Measurements from ENCODE around the gene SSR3.

The SSR3 gene

DNA sequence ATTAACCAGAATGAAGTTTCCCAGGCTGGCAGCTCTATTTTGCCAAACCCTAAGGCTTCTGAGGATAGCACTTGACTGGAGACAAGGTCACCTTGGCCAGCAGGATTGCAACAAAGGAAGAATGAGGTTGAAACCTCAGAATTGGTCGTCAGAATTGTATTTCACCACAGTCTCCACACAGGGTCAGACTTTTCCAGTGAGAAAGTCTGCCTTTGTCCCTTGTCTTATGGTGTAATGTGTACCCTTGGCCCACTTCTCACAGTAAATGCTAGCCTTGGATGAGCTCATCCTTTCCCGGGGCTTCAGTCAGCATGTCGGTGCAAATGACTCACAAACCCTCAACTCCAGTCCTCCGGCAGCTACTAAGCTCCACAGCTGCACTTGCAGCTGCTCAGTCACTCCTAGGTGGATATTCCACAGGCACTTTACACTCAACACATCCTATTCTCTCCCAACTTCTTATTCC is 19.7 kb downstream of the SSR3 start:
- DNase-seq: no peak

GRCh38 chr3:156533205-156533604 is 21.7 kb downstream of the SSR3 start:
- no peak for DNase-seq

- no peak for DNase-seq
Measured at GRCh38 chr3:156532730-156533129, 22.2 kb downstream of the SSR3 start.

GRCh38 chr3:156530980-156531379 is 23.9 kb downstream of the SSR3 start:
- no peak for DNase-seq

DNA sequence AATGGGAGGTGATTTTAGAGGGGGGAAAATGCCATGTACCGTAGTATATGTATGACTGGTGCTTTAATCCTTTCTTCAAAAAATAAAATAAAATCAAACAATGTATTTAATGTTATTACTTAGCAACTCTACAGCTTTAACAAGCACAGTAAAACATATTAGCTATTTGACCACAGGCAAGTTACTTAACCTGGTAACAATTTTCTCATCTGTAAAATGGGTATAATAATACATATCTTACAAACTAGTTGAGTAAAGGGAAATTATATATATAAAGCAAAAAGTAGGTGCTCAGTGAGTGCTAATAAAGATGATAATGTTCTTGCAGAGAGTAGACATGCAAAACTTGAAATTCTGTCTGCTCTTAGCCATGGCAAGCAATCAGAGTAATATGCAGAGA is 27.9 kb downstream of the SSR3 start:
- no peak for DNase-seq

GRCh38 chr3:156525808-156526207 is 29.1 kb downstream of the SSR3 start:
- DNase-seq: no peak

- no peak for DNase-seq
Measured at GRCh38 chr3:156522673-156523072, 32.2 kb downstream of the SSR3 start.

DNA sequence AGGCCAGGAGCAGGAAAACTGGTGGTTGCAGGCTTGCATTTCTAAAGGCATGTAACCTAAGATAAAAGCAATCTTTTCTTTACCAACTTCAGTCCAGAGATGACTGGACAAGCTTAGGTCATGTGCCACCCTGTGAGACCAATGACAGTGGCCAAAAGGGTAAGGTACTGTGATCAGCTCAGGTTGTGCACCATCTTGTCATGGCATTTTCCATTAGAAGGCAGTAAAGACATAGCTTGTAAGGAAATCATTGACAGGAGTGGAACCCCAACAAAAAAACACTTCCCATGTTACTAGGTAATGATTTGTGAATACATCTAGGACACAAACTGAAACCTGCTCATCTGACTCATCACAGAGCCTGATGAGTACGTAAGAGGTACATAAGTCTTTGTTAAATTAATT is 35.2 kb downstream of the SSR3 start:
- no peak for DNase-seq

GRCh38 chr3:156518726-156519125 is 36.2 kb downstream of the SSR3 start:
- DNase-seq: no peak

GRCh38 chr3:156516961-156517360 is 38.0 kb downstream of the SSR3 start:
- DNase-seq: no peak

- no peak for DNase-seq
Measured at GRCh38 chr3:156516284-156516683, 38.6 kb downstream of the SSR3 start.

GRCh38 chr3:156513619-156514018 is 41.3 kb downstream of the SSR3 start:
- no peak for DNase-seq

DNA sequence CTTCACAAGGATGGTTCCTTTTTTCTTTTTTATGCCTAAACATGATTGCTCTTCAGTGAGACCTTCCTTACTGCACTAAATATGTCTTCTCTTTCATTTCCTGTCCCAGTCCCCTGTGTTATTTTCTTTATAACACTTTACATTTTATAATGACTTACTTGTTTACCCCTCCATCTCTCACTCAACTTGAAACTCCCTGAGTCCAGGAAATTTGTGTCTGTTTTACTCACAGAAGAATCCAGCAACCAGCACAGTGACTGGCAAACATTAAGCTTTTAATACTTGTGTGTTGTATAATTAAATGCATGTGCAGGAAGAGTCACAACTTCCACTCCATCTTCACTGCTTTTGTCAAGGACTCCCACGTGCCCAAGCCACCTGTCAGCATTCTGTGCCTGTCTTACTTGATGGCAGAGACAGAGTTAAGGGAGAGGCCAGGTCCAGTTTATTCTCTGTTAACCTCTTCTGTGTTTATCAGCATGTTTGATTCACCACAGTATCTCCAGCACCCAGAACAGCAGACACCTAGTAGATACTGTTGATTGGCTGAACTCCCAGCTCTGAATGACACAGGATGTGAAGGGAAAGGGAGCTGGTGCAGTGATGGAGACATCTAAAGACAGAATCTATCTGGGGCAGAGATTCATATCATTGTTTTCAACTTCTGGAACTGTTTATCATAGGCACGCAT is 42.8 kb downstream of the SSR3 start:
- no peak for DNase-seq

DNA sequence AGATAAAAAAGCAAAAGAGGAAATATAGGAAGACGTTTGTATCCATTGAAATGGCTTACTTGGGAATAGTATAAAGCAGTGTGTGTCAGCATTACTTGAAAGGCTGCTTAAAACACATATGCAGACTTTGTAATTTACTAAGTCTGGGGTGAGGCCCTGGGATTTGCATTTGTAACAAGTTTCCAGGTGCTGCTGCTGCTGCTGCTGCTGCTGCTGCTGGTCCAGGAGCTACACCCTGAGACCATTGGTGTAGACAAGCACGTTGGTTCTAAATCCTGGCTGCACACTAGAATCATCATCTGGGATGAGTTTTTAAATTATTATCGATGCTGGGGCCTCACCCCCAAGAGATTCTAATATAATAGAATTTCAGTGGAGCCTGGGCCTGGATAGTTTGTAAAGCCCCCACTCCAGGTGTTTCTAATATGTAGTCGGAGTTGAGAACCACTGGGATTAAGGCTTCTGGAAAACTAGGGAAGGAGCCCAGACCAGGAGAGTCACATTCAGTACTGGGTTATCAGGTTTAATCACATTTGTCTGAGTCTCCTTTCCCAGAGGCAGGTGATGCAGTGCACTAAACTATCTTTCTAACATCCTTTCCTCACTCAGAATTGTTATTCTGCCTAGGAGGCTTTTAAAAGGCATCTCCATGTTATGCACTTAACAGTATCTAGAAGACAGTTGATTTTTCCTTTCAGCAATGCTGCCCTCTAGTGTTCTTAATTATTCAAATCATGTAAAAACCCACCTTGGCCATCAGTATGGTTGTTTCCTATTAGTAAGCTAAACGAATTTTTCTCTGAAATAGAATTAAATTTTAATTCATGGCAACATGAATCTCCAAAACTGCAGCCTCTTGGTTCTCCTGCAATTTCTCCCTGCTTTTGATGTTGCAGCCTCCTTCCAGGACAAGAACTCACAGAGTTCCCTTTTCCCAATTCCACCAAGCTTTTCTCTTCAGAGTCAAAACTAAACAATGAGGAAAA is 45.4 kb downstream of the SSR3 start:
- no peak for DNase-seq

- no peak for DNase-seq
Measured at GRCh38 chr3:156507285-156507684, 47.6 kb downstream of the SSR3 start.

DNA sequence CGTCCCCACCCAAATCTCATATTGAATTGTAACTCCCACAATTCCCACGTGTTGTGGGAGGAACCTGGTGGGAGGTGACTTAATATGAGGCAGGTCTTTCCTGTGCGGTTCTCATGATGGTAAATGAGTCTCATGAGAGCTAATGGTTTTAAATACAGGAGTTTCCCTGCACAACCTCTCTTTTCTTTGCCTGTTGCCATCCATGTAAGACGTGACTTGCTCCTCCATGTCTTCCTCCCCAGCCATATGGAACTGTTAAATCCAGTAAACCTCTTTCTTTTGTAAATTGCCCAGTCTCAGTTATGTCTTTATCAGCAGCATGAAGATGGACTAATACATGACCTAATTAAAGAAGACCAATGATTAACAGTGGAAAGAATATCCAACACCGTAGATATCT is 56.6 kb downstream of the SSR3 start:
- no peak for DNase-seq

- DNase-seq: no peak
Measured at GRCh38 chr3:156497326-156497725, 57.6 kb downstream of the SSR3 start.

- DNase-seq: no peak
Measured at GRCh38 chr3:156495816-156496215, 59.1 kb downstream of the SSR3 start.

GRCh38 chr3:156493887-156494286 is 61.0 kb downstream of the SSR3 start:
- no peak for DNase-seq

- no peak for DNase-seq
Measured at GRCh38 chr3:156492801-156493261, 62.1 kb downstream of the SSR3 start.

DNA sequence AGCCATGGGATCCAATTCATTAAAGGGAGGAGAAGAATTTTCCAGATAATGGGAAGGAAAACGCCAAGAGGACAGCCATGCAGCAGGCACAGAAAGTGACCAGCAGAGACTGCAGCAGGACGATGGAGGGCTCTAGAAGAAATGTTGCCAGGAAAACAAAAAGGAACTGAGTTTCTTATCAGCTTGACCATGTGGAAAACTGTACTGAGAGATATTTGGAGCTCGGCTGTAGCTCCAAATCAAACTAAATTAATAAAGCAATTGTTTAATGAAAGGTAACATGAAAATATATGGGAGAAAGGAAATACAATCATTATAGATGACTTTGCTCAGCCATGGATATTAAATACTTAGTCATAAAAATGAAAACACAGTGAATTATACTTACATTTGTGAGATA is 63.7 kb downstream of the SSR3 start:
- DNase-seq: no peak

Data from CD4-positive, alpha-beta T cell treated with Interleukin-15 for 1 hour (primary cell).